Upper lobe of left lung (tissue), 4 donors: ENCODE data around the gene ARHGAP21.
A peak's percentile ranks its signal among the peaks of the same experiment; 100 is the strongest.

ENCODE experiments used
- CTCF ChIP-seq, 6 experiments: fragments of 450-650 bp in 4 of 6; fragments of 200-600 bp in 2 of 6; sonication (generic) in 2 of 6; IDR thresholded peaks; one replicate each; pipeline ENCODE4 v1.5.1; 2016 to 2019; ENCODE audit warnings: antibody characterized with exemption in 6 of 6
- POLR2A ChIP-seq, 4 donors: fragments of 450-650 bp; IDR thresholded peaks; one replicate each; pipeline ENCODE4 v1.5.1; 2016 to 2017; ENCODE audit warnings: antibody characterized with exemption in 4 of 4, mild to moderate bottlenecking in 2 of 4
- POLR2AphosphoS5 ChIP-seq, 2 donors: sonication (generic); formaldehyde crosslinking; IDR thresholded peaks; one replicate each; pipeline ENCODE4 v1.5.1; 2017; ENCODE audit warnings: antibody characterized with exemption in 2 of 2

DNA sequence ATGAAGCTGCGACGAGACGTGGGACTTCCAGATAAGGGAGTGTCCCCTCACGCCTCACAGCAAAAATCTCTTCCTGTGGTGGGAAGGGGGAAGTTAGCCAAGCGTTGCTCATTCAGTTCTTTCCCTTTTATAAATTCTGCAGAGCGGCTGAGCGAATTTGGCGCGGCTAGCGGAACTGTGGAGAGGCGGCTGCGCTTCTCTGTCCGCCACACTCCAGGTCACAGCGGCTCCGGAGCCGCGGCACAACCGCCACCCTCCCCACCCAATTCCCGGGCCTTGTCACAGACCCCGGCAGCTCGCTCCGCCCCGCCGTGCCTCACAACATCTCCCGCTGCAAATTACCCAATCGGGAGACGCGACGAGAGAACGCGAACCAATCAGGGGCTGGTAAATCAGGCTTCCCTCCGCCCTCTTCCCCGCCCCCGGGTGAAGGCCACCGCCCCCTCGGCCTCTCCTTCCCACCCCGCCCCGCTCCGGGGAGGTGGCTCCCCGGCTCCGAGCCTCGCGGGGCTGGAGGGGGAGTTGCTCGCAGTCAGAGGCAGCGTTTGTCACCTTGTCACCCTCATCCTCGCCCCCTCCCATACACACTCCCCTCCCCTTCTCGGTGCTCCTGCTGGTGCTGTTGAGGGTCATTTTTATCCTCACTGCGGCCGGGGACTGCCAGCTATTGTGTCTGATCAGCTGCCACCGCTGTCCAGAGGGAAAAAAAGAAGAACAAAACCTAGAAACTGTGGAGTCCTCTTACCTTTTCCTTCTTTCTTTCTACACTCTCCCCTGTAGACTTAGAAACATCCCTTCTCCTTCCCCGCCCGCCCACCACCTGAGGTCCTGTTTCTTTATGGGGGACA, 918 bp upstream of the ARHGAP21 start:
- TF ChIP-seq CTCF (IDR thresholded peaks at IDR 0.05) (no peak), POLR2A (IDR thresholded peaks at IDR 0.05) (peak in 3 of 4 donors; percentile 67 to 98 (median 95)), POLR2AphosphoS5 (IDR thresholded peaks at IDR 0.05) (peak; percentile 80 to 98)
